Measurements from ENCODE around the gene ERGIC1. TPM values are rescaled to one million over a fixed set of nuclear protein-coding genes. Genes with fewer than 3 reads are reported as not detected.

Gene ERGIC1
- total and polyA plus RNA-seq, 10 of the 15 experiments (the other 5 are each of a cell fraction or from before 2014, with no cell fraction given), result 8.8 to 104 (median 76.3) TPM

GRCh38 chr5:172806897-172807672 lies 27.0 kb upstream of the ERGIC1 start (continued):
- TF ChIP-seq, protein P1, sequence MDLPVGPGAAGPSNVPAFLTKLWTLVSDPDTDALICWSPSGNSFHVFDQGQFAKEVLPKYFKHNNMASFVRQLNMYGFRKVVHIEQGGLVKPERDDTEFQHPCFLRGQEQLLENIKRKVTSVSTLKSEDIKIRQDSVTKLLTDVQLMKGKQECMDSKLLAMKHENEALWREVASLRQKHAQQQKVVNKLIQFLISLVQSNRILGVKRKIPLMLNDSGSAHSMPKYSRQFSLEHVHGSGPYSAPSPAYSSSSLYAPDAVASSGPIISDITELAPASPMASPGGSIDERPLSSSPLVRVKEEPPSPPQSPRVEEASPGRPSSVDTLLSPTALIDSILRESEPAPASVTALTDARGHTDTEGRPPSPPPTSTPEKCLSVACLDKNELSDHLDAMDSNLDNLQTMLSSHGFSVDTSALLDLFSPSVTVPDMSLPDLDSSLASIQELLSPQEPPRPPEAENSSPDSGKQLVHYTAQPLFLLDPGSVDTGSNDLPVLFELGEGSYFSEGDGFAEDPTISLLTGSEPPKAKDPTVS (IDR thresholded peaks at IDR 0.05; ENCODE audit: low read depth, low read length), result no peak
- no peak for TF ChIP-seq KDM1A (IDR thresholded peaks at IDR 0.05; ENCODE audit: borderline replicate concordance)
- no peak for TF ChIP-seq RAD21 (IDR thresholded peaks at IDR 0.05; ENCODE audit: insufficient read depth, low read depth, low read length)
- peak; percentile 46; the same call in 1 of the 2 replicates for TF ChIP-seq PAX5 (IDR thresholded peaks at IDR 0.05; ENCODE audit: borderline replicate concordance, low read depth, low read length)
- no peak for TF ChIP-seq SMAD5 (IDR thresholded peaks at IDR 0.05; ENCODE audit: low read depth)
- no peak for TF ChIP-seq FOXM1 (IDR thresholded peaks at IDR 0.05; ENCODE audit: low read depth, low read length)
- no peak for TF ChIP-seq NR2C2 (IDR thresholded peaks at IDR 0.05; ENCODE audit: borderline replicate concordance, control insufficient read depth, insufficient read length, low read depth)
- no peak for TF ChIP-seq EP300 (IDR thresholded peaks at IDR 0.05; ENCODE audit: borderline replicate concordance in 1 of 2, control insufficient read depth in 1 of 2, low read depth in 2 of 2, low read length in 2 of 2)
- no peak for TF ChIP-seq MEF2A (IDR thresholded peaks at IDR 0.05; ENCODE audit: insufficient read depth, low read depth, low read length)
- peak; percentile 22; the same call in 1 of the 2 replicates for TF ChIP-seq TBL1XR1 (IDR thresholded peaks at IDR 0.05; ENCODE audit: low read depth, low read length)
- no peak for TF ChIP-seq NFYA (IDR thresholded peaks at IDR 0.05; ENCODE audit: borderline replicate concordance, low read depth, low read length)
- peak; percentile 67; the same call in 1 of the 2 replicates for TF ChIP-seq POLR2AphosphoS5 (IDR thresholded peaks at IDR 0.05; ENCODE audit: low read length)
- no peak for TF ChIP-seq HDAC2 (IDR thresholded peaks at IDR 0.05)
